NCI-H1930 (cell line): Measurements from ENCODE around the gene GNPDA1.

Experiments used
- DNase-seq, 2 experiments: peaks; one replicate each; lab custom pipeline; 2025; lab: John Stamatoyannopoulos, UW

The GNPDA1 gene

DNA sequence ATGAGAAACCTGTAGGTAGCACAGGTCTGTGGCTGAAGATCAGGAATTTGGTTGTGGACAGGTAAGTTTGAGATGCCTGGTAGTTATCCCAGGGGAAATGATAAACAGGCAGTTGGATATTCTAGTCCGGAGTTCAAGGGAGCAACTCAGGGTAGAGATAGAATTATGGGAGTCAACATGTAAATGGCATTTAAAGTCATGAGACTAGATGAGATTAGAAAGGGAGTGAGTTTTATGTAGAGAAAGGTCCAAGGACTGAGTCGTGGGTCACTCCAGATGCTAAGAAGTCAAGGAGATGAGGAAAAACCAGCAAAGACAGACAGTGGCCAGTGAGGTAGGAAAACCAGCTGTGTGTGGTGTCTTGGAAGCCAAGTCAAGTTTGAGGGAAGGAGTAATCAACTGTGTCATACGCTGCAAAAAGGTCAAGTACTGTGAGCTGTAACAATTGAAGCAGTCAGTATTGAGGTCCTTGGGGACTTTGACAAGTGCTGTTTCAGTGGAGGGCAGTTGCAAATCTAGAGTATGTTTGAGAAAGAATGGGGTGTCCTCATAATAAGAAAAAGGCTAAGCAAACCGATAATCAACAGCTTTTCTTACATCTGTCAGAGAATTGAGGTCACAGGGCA, 18.2 kb downstream of the GNPDA1 start:
- no peak for DNase-seq

DNA sequence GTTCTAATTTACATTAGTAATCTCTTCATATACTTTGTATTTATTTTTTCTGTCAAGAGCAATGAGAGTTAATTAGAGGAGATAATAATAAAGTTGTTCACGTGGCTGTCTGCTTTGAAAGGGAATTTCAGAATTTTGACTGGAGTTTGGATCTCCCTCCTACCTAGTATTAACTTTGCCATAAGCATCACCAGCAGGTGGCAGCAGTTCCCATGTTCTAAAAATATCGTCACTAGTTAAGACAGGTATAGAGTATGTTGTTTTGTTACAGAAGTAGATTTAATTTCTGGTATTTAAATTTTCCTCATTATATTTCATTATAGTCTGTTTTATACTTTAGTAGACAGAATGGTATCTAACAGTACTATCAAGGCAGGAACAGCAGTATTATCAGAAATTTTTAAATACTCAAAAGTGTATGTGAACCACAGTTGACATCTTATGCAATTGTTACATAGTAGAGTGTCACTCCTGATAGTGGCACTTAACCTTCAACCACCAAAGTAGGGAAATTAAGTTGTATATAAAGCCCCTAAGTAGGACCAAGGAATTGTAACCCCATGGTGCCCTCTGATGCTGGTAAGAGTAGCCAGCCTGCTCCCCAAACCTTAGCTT, 20.4 kb downstream of the GNPDA1 start:
- peak in 1 of 2 experiments; percentile 38 for DNase-seq

DNA sequence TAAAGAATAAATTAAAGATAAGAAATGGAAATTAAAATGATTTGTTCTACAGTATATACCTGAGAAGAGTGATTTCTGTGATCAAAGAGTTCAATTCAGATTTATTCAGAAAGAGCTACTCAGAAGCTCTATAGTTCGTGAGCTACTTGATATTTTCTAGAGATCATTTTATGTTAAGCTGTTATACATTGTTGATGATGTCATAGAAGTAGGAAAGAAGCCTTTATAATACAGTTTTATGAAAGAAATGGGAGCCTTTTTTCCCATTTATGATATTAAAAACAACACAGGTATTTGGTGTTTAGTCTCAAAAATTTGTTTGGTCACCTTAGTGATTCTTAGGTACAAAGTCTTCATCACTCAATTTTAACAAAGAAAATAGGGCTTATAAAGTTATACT, 23.1 kb downstream of the GNPDA1 start:
- DNase-seq = no peak

DNA sequence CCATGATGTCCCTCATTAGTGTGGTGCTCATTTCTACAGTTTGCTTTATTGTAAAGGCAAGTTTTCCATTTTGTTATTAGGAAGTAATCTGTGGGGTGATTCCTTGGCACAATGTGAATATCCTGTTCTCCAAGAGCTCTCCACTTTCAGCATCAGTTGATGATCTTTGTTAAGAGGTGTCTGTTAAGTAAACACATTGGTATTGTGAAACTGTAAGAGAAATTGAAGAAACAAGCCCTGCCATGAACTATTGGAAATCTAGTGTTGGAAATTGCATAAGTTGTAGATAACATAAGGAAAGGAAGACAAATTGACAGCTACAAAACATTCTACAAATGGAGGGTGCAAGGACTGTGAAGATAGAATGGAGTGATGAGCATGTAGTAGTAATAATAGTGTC, 26.8 kb downstream of the GNPDA1 start:
- DNase-seq = no peak

DNA sequence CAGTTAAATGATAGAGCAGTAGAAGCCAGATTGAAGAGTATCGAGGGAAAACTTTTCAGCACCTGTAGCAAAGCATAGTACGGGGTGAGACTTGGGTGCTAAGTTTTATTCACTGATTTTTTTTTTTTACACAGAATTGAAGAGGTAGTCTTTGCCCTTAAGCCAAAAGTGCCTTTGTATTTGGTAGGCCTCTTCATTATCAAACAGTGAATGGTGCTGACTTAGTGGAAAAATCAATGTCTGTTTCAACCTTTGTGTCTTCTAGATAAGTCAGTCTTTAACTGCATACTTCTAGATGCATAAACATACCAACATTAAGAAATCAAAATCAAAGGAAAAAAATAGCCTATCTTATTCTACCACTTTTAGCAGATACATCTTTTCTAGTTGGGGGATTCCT, 30.2 kb downstream of the GNPDA1 start:
- no peak for DNase-seq

DNA sequence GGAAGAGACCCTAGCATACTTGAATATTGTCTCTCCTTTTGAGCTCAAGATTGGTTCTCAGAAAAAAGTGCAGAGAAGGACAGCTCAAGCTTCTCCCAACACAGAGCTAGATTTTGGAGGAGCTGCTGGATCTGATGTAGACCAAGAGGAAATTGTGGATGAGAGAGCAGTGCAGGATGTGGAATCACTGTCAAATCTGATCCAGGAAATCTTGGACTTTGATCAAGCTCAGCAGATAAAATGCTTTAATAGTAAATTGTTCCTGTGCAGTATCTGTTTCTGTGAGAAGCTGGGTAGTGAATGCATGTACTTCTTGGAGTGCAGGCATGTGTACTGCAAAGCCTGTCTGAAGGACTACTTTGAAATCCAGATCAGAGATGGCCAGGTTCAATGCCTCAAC, 34.4 kb downstream of the GNPDA1 start:
- DNase-seq = no peak

DNA sequence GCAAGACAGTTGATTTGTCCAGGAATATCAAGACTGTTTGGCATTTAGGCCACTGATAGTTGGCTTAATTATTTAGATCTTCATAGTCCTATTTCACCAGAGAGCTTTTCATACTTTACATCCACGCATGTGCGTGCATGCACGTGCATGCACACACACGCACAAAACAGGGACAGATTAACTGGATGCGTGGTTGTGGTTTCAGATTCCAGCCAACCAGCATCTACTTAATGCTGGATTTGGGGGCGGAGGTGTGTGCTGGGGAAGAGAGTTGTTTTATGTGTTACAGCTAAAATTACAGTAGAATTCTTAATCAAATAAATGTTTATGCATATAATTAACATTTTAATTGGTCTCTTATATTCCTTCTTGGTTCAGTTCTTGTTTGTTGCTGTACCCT, 36.7 kb downstream of the GNPDA1 start:
- DNase-seq = no peak

DNA sequence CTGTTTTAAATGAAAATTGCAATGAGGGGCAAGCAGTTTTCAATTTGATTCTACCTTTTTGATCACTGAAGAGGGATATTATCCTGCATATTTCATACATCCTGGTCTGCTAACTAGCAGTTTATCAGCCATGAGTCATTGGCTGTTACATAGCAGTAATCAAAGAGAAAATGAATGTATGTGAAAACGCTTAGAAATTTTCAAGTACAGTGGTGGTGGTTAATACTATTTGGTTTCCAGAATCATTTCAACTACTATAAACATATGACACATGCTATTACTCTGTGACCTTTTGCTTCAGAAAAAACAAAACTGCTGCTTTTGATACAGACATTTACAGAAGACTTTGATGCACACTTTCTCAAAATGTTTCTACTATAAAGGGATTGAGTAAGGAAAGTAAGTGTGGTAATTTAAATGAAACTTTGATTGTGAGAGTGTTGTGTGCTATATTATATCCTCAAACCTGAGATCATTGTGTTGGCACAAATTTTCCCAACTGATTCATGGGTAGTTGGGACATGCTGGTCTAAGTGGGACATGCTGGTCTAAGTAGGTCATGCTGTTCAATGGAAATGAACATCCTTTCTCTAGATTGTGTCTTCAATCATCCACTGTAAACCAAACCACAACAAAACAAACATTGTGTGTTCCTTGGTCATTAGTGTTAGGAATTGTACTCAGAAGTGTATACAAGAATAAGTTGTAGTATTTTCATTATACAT, 38.8 kb downstream of the GNPDA1 start:
- no peak for DNase-seq

DNA sequence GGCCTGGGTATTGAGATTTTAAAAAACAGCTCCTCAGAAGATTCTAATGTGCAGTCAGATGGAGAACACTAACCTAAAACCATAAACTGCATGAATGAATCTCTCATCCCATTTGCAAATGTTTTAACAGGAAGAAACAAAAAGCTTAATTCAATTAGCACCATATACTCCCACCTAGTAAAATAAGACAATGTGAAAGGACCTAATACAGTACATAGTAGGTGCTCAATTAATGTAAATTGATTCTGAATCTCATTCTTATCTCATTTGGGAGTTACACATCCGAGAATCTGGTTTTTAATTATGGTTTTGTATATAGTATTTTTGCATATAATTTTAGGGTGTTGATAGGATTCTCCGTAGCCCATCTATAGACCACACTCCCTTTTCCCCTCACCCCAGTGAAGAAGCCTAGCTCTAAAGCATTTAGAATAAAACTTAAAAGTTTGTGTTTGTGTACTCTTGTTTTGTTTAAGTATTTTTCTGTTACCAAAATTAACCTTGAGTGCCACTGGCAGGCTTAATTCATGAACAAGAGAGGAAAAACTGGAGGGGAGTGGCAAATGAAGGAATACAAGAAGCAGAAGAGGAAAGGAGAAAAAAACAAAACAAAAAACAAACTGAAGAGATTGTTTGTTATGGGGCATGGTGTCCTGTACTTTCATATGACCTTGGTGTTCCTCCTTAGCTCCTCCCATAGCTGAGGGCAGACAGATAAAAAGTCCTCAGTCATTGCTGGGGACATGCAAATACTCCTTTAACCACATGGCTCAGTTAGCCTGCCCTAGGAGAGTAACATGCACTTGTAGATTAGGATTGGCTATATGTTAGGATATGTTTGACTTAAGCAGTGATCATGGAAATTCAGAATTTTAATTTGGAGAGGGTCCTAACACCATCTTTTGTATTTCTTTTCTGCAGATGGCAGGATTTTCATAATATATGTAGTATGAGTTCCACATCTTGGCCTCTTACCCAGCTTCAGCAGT, 42.8 kb downstream of the GNPDA1 start:
- no peak for DNase-seq

DNA sequence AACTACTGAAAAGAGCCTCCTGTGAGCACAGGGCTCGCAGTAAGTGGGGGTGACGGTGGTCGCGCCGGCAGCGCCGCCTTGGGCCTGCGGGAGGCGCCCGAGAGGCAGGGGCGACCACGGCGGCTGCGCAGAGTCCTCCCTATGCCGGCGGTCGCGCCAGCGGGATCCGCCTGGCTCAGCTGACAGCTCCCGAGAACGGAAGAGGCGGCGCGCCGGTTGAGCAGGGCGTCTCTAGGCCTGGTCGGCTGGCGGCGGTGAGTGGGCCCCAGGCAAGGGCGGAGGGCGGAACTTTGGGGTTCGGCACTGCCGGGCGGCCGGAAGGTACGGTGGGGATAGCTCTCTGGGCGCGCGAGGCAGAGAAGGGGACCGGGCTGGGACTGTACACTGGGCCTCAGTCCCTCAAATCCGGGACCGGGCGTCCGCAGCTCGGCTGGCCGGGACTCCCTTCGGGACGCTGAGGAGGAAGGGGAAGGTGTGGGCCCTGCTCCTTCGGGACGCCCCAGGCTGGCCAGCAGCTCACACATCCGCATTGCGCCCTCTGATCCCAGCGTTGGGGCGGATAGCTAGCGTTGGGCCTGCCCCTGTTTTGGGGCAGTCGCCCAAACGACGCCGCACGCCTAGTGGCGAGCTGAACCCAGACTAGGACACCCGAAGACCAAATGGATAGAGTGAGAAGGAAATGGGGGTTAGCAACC, 43.8 kb downstream of the GNPDA1 start, which contains the start of gene RNF14:
TSS of gene RNF14 (plus strand) at position 192 of the 695 bp plus-strand sequence. CDS start 4,484 bp downstream, outside the sequence.
- peak; percentile 60 to 63 for DNase-seq

DNA sequence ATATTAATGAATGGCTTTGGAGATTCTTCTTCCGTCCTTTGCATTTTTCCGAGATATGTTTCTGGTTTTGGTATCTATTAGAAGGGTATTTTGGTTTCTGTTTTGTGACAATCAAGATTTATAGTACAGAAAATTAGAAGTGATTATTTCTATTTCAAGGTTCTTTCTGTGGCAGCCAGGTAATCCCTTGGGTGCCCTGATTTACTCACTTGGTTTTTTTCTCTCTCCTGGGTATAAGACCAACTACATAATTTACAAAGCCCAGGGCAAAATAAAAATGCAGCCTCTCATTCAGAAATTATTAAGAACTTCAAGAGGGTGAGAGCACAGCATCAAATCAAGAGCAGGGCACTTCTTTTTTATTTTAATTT, 45.9 kb downstream of the GNPDA1 start:
- DNase-seq = no peak

DNA sequence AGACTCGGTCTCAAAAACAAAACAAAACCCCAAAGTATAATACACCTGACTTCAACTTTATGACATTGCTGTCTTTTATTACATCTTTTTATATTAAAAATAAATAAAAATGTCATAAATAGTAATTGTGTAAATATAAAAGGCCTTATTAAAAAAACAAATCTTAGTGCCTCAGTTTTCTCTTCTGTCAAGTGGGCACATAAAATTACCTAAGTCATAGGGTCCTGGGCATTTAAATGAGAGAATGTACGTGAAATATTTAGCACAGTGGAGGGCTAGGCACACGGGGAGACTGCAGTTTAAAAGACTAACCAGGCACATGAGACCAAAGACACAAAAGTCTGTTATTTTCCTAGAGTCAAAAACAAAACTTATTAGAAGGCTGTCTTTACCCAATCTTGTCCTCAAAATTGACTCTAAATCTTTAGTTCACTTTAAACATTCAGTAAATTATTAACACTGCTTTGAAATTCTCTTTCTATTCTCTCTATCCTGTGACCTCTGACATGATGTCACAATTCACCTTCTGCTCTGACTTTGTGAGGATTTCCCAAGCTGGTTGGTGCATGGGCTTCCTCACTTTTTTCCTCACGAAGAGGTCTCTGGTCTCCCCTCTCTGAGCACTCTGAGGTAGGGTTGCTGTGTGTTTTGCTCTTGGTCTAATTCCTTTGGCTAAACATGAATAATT, 46.4 kb downstream of the GNPDA1 start:
- DNase-seq = no peak

DNA sequence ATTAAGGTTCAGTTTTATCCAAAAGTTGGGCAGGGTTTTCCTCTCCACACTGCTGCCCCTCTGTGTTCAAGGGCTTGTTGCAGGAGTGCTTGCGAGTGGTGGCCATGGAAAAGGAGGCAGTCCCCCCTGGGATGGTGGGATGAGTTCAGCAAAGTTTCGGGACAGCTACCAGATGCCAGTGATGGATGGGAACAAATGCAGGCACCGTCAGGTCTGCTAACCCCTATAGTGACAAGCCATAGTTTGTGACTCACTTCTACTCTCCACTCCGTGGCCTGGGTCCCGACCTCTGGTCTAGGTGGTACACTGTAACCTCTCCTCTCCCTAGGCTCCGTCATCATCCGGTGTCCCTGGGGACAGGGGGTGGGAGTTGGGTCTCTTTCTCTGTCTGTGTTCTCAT, 47.8 kb downstream of the GNPDA1 start:
- DNase-seq = no peak

DNA sequence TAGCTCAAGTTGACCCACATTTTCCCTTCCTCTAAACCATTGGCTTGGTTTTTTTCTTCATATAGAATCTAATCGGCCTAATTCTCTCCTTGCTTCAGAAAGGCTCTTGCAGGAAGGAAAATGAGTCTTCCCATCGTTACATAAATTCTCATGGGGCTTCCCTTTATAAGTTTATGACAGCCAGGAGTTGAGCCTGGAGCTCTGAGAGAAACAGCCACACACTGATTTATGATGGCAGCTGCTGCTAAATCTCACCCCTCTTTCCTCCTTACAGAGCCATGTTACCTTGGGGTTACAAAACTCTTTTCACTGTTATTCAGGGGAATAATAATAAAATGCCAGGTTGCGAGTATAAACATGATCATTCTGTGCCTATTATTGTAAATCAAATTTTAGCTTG, 49.1 kb downstream of the GNPDA1 start:
- DNase-seq = no peak

DNA sequence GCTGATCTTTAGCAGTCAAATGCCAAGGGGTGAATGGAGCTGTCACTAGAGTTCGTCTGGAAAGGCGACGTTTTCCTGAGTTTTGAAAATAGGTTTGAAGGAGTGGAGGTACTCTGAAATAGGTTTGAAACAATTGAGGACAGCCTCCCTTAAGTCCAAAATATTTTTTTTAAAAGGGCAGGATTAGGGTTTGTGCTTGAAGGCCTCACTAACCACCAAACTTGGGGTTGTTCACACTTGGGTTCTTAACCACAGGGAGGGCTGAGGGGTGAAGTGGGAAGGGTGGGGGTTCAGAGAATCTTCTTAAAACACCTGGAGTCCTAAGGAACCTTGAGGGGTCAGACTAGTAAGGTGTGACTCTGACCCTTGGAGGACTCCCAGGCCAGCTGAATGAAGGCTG, 51.4 kb downstream of the GNPDA1 start:
- DNase-seq = no peak

DNA sequence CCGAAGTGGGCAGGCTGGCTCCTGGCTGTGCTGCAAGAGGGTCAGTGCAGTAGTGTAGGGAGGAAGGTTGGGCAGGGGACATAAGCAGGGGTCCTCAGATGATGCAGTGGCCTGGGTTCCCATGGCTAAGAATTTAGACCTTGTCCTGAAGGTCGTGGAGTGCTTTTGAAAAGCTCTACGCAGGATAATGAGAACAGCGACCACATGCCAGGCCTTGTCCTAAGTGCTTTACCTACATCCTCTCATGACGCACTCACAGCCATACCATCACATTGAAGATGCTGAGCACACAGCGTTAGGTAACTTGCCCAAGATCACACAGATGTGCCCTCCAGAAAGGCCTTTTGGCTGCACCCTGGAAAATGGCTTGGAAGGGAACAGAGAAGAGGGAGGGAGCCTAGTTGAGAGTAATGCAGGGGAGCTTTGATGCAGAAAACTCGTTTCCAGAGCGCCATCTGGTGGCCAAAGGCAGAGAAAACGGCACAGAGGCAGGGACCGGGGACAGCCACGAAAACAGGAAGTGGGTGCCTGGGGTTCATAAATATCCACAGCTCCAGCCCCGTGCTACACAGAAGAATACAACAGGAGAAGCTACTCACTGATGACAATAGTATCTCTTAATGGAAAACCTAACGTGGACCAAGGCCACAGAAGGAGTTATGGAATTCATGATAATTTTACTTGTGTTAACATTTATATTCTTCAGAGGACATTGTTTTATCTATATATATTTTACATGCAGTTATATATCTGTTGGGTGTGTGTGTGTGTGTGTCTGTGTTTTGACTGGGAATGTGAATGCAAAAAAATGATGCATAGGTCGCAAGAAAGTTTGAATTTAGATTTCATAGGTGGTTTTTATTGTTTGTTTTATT, 52.1 kb downstream of the GNPDA1 start:
- peak; percentile 26 to 48 for DNase-seq

DNA sequence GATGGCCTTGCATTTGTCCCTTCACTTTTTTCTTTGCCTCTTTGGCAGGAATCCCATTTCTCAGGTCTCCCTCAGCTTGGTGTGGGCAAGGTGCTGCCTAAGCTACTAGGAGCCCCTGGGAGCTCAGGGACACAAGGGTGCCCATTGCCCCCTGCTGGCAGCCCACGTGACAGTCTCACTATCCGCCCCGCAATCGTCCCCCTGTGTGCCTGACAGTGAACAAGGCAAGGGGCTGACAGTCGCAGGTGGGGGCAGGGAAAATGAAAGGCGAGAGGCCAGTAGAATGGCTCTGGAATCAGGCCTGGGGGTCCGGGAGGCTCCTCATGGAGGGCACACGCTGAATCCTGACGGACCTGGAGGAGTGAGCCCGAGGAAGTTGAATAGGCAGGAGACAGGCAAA, 52.8 kb downstream of the GNPDA1 start:
- no peak for DNase-seq

DNA sequence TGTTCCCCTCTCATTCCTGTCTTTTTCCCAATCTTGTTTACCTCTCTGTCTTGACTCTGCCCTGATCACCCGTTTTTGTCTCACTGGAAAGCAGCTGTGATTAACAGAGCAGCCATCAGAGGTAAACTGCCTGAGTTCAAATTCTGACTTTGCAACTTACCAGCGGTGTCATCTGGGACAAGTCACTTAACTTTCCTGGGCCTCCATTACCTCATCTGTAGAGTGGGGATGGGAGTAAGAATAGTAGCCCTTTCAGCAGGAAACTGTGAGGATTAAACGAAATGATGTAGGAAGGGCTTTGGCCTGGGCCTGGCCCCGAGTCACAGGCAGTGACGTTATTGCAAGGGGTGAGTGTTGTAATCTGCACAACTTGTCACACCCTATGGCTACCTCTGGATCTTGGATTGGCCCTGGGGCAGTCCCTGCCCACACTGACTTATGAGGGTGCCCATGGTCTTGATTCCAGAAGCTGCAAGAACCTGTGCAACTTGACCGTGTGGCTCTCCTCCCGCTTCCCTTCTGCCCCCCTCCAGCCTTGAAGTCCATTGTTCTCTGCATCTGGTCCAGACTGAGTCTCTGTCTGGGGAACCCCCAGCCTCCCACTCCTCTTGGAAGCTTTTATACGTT, 54.2 kb downstream of the GNPDA1 start:
- no peak for DNase-seq

DNA sequence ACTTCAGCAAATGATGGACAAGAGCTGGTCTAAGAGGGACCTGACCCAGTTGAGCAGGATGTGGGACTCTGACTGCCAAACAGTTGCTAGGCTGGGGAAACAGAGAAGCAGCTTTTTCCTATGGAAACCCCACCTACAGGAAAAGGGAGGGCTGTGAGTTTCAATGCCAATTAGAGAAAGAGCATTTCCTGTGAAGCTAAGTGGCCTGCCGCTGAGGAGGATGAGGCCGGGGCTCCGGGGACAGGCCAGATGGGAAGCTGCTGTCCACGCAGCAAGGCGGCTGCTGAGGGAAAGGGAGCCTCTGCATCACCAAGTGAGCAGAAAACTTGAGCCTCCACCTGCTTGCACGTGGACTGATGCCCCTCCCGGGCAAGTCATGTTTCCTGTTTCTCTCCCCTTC, 54.7 kb downstream of the GNPDA1 start, which contains the start of gene PCDH12:
TSS of gene PCDH12 (minus strand) at position 90 of the 400 bp plus-strand sequence. CDS start 351 bp downstream, outside the sequence.
- DNase-seq = no peak
